Suprapubic skin (tissue), 3 donors: ENCODE data around the gene LRRC8D.

Experiments used
- CTCF ChIP-seq, 2 donors: fragments of 200-600 bp in 1 of 2; fragments of 450-650 bp in 1 of 2; sonication (generic) in 1 of 2; IDR thresholded peaks; one replicate each; pipeline ENCODE4 v1.5.1; 2016 to 2019; ENCODE audit warnings: antibody characterized with exemption in 2 of 2, mild to moderate bottlenecking in 1 of 2, moderate library complexity in 1 of 2
- EP300 ChIP-seq: sonication (generic); formaldehyde crosslinking; IDR thresholded peaks from one replicate; pipeline ENCODE4 v1.6.1; 2017; ENCODE audit warnings: antibody characterized with exemption
- POLR2A ChIP-seq, 2 donors: fragments of 450-650 bp; IDR thresholded peaks; one replicate each; pipeline ENCODE4 v1.6.1; 2017; ENCODE audit warnings: antibody characterized with exemption in 2 of 2, mild to moderate bottlenecking in 2 of 2, moderate library complexity in 2 of 2

DNA sequence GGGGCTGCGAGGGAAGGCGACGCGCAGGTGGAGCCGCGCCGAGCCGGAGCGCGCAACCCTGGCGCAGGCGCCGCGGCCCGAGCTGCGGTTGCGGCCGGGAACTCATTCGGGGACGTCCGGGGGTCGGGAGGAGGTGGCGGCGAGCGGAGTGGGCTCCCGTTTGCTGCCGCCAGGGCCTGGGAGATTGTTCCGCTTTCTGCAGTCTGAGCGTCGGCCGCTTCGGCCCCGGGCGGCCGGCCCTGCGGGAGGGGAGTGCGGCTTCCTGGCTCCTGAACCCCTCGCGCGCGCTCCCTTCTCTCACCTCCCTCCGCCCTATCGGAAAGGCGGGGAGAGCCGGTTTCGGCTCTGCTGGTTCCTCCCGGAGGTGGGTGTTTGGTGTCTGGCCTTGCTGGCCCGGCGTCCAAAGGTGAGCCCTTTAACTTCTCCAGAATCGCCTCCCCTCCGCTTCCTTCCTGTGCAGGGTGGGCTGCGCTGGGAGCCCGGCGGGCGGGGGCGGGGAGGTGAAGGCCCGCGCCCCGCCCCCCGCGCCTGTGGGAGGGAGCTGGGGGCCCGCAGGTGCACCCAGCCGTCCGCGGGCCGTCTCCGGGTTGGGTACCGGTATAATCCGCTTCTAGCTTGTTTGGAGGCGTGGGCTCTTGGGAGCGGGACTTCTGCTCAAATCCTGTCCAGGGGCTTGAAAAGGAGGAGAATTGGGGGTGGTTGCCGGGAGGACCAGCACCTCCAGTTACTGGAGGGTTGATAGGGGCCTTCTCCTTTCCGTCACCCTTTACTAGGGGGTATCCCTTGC is 683 bp downstream of the LRRC8D start:
- TF ChIP-seq CTCF (IDR thresholded peaks at IDR 0.05) (peak in 1 of 2 donors; percentile 19), EP300 (no peak), POLR2A (IDR thresholded peaks at IDR 0.05) (no peak)
